GM18502 (cell line): ENCODE measurements around the gene CDX4.
"Not testable (repeated sequence)": the region's sequence is repeated elsewhere in the genome, so short reads cannot be mapped to it uniquely, and the experiment has no call there.

Source experiments
- ATAC-seq: cut with Tn5 transposase; IDR thresholded peaks from one replicate; pipeline ENCODE4 v1.9.1; 2021; ENCODE audit warnings: mild to moderate bottlenecking; ENCODE audit not compliant: unreplicated experiment, poor library complexity

CDX4 gene, protein sequence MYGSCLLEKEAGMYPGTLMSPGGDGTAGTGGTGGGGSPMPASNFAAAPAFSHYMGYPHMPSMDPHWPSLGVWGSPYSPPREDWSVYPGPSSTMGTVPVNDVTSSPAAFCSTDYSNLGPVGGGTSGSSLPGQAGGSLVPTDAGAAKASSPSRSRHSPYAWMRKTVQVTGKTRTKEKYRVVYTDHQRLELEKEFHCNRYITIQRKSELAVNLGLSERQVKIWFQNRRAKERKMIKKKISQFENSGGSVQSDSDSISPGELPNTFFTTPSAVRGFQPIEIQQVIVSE

DNA sequence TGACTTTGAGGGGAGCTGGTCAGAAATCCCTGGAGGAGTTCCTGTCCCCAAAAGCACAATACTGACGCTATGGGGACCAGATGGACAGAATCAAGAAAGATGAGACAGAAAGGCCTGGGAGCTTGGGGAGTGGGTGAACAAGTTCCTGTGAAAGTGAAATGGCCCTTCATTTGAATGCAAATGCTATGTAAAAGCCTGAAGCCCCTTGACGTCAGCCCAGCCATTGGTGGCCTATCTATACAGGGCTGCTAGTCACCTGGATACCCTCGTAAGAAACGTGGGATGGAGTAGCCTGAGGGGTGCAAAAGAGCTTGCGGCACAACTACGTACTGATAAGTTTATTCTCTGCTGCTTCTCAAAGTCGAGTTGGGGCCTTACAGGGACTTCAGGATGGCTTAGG lies at the start of gene CDX4:
Gene CDX4 (plus strand): TSS at position 223 of the 400 bp plus-strand sequence. CDS start 201 bp downstream, outside the sequence.
- ATAC-seq: no peak

DNA sequence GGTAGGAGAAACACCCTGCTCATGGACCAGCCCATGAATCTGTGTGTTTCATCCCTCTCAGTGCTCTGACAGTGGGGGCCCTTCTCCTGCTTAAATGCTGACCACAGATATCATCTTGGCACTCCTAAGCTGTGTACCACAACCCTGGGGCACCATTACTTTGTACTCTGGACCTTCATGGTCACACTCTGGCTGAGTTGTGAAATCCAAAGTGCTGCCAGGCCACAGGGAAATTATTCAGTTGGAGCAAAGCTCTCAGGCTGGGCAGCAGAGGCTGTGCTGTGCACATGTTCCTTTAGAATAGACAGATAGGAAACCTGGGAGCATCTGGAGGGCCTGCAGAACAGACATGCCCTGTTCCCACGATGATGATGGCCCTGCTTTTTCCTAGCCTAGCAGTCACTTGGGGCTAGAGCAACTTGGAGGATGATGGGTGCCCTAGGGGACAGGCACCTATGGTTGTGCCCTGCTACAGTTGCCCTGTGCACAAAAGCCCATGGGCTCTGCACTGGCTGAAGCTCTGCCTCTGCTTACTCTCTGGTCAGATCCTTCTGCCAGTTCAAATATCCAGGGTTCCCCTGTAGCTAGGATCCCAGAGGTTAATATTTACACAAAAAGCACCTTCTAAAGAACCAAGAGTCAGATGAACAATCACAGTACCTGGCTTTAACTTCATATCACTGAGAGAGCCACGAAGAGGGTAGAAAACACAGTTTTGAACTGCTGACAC lies 48.5 kb upstream of the CDX4 start:
- ATAC-seq: no peak

DNA sequence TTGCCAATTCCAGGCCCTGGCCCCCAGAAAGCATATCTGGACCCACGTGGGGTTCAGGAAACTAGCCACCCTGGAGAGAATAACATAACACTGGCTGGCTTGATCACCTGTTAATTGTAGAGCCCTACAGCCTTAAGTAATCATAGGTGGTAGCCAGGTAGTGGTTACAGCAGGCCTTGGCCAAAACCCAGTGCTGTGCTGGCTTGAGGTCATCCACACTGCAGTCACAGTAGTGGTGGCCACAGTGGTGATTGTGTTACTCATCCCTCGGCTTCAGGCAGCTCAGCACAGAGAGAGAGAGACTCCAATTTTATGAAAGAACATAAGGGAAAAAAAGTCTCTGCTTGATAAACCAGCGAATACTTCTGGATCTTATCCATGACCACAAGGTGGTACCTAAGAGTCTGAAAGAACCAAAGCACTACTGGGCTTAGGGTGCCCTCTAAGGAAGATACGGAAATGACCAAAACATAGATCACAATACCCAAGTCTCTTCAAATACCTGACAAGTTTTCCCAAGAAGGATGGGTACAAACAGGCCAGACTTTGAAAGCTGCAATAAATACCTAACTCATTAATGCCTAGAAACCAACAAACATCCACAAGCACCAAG lies 46.6 kb upstream of the CDX4 start:
- ATAC-seq: no peak

DNA sequence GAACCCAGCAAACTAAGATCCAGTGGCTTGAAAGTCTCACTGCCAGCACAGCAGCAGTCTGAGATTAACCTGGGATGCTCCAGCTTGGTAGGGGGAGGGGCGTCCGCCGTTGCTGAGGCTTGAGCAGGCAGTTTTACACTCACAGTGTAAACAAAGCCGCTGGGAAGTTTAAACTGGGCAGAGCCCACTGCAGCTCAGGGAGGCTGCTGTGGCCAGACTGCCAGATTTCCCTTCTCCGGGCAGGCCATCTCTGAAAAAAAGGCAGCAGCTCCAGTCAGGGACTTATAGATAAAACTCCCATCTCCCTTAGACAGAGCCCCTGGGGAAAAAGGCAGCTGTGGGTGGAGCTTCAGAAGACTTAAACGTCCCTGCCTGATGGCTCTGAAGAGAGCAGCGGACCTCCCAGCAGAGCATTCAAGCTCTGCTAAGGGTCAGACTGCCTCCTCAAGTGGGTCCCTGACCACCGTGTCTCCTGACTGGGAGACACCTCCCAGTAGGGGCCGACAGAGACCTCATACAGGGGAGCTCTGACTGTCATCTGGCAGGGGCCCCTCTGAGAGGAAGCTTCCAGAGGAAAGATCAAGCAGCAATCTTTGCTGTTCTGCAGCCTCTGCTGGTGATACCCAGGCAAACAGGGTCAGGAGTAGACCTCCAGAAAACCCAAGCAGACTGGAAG lies 45.1 kb upstream of the CDX4 start:
- ATAC-seq: no peak

DNA sequence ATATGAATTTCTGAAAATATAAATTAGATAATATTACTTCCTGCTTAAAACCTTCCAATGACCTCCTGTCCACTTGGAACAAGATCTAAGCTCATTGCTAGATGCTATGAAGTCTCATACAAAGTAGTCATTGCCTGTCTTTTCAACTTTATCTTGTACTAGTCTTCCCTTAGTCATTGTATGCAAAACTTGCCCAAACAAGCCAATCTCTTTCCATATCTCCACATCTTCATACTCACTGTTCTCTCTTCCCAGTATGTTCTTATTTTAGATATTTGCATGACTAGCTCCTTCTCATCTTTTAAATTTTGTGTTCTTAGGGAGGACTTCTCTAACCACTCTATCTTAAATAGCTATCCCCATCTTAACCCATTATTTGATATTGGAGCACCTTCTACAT lies 33.9 kb upstream of the CDX4 start:
- ATAC-seq: no peak

DNA sequence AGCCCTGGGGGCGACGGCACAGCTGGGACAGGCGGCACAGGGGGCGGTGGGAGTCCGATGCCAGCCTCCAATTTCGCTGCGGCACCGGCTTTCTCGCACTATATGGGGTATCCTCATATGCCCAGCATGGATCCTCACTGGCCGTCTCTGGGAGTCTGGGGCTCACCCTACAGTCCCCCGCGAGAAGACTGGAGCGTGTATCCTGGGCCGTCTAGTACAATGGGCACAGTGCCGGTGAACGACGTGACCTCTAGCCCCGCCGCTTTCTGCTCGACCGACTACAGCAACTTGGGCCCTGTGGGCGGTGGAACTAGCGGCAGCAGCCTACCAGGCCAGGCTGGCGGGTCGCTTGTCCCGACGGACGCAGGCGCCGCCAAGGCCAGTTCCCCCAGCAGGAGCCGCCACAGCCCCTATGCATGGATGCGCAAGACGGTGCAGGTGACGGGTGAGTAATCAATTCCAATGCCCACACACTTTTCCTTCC lies 500 bp downstream of the CDX4 start:
- ATAC-seq: no peak

DNA sequence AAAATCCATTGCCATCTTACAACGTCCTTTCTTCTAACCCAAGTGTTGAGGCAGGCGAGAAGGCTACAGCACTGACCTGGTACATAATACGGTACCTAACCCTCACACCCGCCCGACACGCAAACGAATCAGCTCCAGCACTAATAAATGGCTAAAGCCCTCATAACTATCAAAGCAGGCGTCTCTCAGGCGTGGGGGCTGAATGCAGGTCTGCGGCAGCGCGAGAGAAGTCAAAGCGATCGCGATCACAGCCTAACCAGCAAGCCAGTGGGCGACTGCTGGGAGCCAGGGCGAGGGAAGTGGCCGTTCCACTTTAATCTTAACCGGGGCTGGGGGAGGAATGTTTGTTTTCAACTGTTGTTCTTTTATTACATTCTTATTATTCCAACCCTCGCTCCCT lies 1.5 kb downstream of the CDX4 start:
- ATAC-seq: no peak

DNA sequence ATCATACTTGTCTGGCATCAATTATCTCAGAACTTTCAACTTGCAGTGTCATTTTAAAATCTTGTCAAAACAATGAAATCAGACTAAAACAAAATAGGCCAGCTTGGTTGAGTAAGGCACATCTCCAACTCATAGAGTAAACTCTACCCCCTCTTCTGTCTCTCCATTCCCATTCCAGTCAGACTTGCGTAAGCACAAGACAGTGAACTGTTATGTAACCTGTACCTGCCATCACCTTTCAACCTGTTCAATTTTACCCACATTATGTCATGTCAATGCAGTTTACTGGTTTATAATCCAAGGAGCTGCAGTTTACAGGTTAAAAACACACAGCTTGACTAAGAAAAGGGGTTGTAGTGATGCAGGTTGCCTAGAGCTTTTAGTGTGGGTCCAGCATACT lies 8.3 kb downstream of the CDX4 start:
- ATAC-seq: no peak

DNA sequence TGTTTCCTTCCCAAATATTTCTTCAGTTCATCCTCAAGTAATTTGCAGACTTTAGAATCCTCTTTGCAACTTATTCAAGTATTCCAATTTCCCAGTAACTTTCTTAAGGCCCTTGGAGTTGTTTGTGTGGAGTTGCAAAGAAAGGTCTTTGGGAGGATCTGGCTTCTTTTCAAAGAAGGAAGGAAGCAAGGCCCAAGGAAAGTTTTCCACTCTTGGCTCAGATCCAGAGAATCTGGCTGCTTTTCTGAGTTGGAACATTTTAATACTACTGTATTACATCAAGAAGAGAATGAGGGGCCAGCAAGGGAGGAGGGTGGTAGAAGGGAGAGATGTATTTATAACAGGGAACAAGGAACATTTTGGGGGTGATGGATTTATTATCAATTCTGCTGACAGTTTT lies 10.5 kb downstream of the CDX4 start:
- no peak for ATAC-seq

DNA sequence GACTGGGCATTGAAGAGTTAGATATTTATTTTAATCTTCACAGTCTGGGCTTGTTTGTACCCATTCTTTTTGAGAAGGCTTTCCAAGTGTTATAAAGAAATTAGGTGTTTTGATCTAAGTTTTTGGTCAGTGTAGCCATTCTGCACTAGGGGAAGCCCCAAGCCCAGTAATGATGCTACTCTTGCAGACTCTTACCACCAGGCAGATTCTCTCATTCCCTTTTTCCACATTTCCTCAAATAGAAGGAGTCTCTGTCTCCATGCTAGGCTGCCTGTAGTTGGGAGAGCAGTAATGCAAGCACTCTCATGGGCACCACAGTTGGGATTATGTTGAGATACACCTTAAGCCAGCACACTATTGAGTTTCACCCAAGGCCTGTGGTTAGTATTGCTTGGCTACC lies 21.5 kb downstream of the CDX4 start:
- no peak for ATAC-seq

DNA sequence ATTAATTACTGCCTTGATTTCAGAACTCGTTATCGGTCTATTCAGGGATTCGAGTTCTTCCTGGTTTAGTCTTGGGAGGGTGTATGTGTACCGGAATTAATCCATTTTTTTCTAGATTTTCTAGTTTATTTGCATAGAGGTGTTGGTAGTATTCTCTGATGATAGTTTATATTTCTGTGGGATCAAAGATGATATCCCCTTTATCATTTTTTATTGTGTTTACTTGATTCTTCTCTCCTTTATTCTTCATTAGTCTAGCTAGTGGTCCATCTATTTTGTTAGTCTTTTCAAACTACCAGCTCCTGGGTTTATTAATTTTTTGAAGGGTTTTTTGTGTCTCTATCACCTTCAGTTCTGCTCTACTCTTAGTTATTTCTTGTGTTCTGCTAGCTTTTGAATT lies 32.1 kb downstream of the CDX4 start:
- no peak for ATAC-seq

DNA sequence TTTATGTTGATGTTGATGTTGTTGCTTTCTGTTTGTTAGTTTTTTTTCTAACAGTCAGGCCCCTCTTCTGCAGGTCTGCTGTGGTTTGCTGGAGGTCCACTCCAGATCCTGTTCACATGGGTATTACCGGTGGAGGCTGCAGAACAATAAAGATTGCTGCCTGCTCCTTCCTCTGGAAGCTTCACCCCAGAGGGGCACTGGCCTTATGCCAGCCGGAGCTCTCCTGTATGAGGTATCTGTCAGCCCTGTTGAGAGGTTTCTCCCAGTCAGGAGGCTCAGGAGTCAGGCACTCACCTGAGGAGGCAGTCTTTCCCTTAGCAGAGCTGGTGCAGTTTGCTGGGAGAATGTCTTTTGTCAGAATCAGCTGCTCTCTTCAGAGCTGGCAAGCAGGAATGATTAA lies 34.7 kb downstream of the CDX4 start:
- no peak for ATAC-seq

DNA sequence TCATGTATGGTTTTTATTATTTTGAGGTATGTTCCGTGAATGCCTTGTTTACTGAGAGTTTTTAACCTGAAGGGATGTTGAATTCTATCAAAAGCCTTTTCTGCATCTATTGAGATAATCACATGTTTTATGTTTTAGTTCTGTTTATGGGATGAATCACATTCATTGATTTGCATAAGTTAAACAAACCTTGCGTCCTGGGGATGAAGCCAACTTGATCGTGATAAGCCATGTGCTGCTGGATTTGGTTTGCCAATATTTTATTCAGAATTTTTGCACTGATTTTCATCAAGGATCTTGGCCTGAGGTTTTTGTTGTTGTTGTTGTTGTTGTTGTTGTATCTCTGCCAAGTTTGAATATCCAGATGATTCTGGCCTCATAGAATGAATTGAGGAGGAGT lies 43.8 kb downstream of the CDX4 start:
- no peak for ATAC-seq

DNA sequence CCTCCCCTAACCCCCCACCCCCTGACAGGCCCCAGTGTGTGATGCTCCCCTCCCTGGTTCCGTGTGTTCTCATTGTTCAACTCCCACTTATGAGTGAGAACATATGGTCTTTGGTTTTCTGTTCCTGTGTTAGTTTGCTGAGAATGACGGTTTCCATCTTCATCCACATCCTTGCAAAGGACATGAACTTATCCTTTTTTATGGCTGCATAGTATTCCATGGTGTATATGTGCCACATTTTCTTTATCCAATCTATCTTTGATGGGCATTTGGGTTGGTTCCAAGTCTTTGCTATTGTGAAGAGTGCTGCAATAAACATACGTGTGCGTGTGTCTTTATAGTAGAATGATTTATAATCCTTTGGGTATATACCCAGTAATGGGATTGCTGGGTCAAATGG lies 45.3 kb downstream of the CDX4 start:
- not testable (repeated sequence) for ATAC-seq
